HG03175 (cell line): ENCODE data around the gene RGPD6.
A peak's percentile ranks its signal among the peaks of the same experiment; 100 is the strongest.
"Not testable (repeated sequence)": the region's sequence is repeated elsewhere in the genome, so short reads cannot be mapped to it uniquely, and the experiment has no call there.

Source experiments
- ATAC-seq: cut with Tn5 transposase; IDR thresholded peaks from one replicate; pipeline ENCODE4 v1.9.1; 2021; ENCODE audit warnings: mild to moderate bottlenecking, moderate library complexity; ENCODE audit not compliant: unreplicated experiment

Gene RGPD6

GRCh38 chr2:110482697-110483096, 94.3 kb downstream of the RGPD6 start:
- ATAC-seq: not testable (repeated sequence)

GRCh38 chr2:110481200-110481599, 95.8 kb downstream of the RGPD6 start:
- ATAC-seq: not testable (repeated sequence)

- not testable (repeated sequence) for ATAC-seq
These were observed 96.9 kb downstream of the RGPD6 start for GRCh38 chr2:110480084-110480483.

GRCh38 chr2:110477370-110477769, 99.7 kb downstream of the RGPD6 start:
- not testable (repeated sequence) for ATAC-seq

- not testable (repeated sequence) for ATAC-seq
These were observed 100.1 kb downstream of the RGPD6 start for GRCh38 chr2:110476952-110477351.

GRCh38 chr2:110475627-110476359, 101.2 kb downstream of the RGPD6 start:
- ATAC-seq: not testable (repeated sequence)

- peak; percentile 97 for ATAC-seq
These were observed 102.1 kb downstream of the RGPD6 start for GRCh38 chr2:110474898-110475297.

- ATAC-seq: not testable (repeated sequence)
These were observed 104.0 kb downstream of the RGPD6 start for GRCh38 chr2:110473059-110473358.

- ATAC-seq: not testable (repeated sequence)
These were observed 104.6 kb downstream of the RGPD6 start, which contains the start of gene LIMS4 for GRCh38 chr2:110472171-110473058. LIMS4 (minus strand) TSS chr2:110472816; CDS start chr2:110472778, 38 bp downstream.

- not testable (repeated sequence) for ATAC-seq
These were observed 108.1 kb downstream of the RGPD6 start for GRCh38 chr2:110468921-110469320.

- ATAC-seq: not testable (repeated sequence)
These were observed 111.7 kb downstream of the RGPD6 start for GRCh38 chr2:110465312-110465711.
